HepG2 (cell line): ENCODE measurements around the gene ZMYM1.
"Not testable (repeated sequence)": the region's sequence is repeated elsewhere in the genome, so short reads cannot be mapped to it uniquely, and the experiment has no call there.

ENCODE experiments used
- FOXM1 ChIP-seq: sonication (generic); formaldehyde crosslinking; IDR thresholded peaks from 2 replicates; pipeline ENCODE4 v1.5.0; 2020; ENCODE audit warnings: missing genetic modification reagents
- KLF15 ChIP-seq: sonication (generic); formaldehyde crosslinking; IDR thresholded peaks from 2 replicates; pipeline ENCODE4 v1.8.1; 2023; ENCODE audit warnings: borderline replicate concordance, mild to moderate bottlenecking, inconsistent platforms, missing genetic modification reagents, mixed read lengths
- MTA1 ChIP-seq: sonication (generic); formaldehyde crosslinking; IDR thresholded peaks from 2 replicates; pipeline ENCODE4 v1.4.0; 2020; ENCODE audit warnings: missing genetic modification reagents, mild to moderate bottlenecking, borderline replicate concordance
- NCOR1 ChIP-seq: fragments of 200-600 bp; sonication (generic); IDR thresholded peaks from 2 replicates; pipeline ENCODE4 v1.7.0; 2017; ENCODE audit warnings: antibody characterized with exemption, low read length, borderline replicate concordance
- NFE2L2 ChIP-seq: fragments of 150-350 bp; IDR thresholded peaks from 2 replicates; pipeline ENCODE4 v1.6.1; 2014; ENCODE audit warnings: low read length
- PAWR ChIP-seq: sonication (generic); formaldehyde crosslinking; IDR thresholded peaks from 2 replicates; pipeline ENCODE4 v1.4.0; 2020; ENCODE audit warnings: missing genetic modification reagents, mild to moderate bottlenecking, borderline replicate concordance
- PBX2 ChIP-seq: IDR thresholded peaks from 2 replicates; pipeline ENCODE4 v1.6.1; 2016; ENCODE audit warnings: control low read depth
- POLR2A ChIP-seq, 2 experiments: IDR thresholded peaks; 2 replicates each; pipeline ENCODE4 v1.6.1; 2011; ENCODE audit warnings: low read depth in 2 of 2, low read length in 2 of 2, mild to moderate bottlenecking in 1 of 2, moderate library complexity in 1 of 2; ENCODE audit not compliant: insufficient read depth in 1 of 2
- TAF1 ChIP-seq: sonication (generic); formaldehyde crosslinking; IDR thresholded peaks from 2 replicates; pipeline ENCODE4 v1.4.0; 2020; ENCODE audit warnings: missing genetic modification reagents
- ZNF660 ChIP-seq: sonication (generic); formaldehyde crosslinking; IDR thresholded peaks from 2 replicates; pipeline ENCODE4 v1.5.1; 2020; ENCODE audit warnings: mild to moderate bottlenecking, low read depth, missing genetic modification reagents, borderline replicate concordance

DNA sequence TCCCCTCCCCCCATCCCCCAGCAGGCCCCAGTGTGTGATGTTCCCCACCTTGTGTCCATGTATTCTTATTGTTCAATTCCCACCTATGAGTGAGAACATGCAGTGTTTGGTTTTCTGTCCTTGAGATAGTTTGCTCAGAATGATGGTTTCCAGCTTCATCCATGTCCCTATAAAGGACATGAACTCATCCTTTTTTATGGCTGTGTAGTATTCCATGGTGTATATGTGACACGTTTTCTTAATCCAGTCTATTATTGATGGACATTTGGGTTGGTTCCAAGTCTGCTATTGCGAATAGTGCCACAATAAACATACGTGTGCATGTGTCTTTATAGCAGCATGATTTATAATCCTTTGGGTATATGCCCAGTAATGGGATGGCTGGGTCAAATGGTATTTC is 24.9 kb upstream of the ZMYM1 start:
- not testable (repeated sequence) for TF ChIP-seq FOXM1 (CRISPR knock-in tag); TAF1; NCOR1; PAWR (CRISPR knock-in tag); PBX2 (CRISPR knock-in tag); NFE2L2; POLR2A (IDR thresholded peaks at IDR 0.05; ENCODE audit: insufficient read depth in 1 of 2, low read depth in 2 of 2, low read length in 2 of 2); KLF15 (CRISPR knock-in tag); MTA1 (CRISPR knock-in tag); ZNF660
